SJSA1 (cell line): ENCODE measurements around the gene CLPTM1L. TPM values are rescaled to one million over a fixed set of nuclear protein-coding genes. Genes with fewer than 3 reads are reported as not detected.
A peak's percentile ranks its signal among the peaks of the same experiment; 100 is the strongest.

Experiments
- DNase-seq, 2 experiments: peaks; one replicate each; pipeline ENCODE4 v3.0.0-alpha.2; 2015 to 2020; ENCODE audit warnings: low spot score in 2 of 2, low read depth in 1 of 2
- H3K27ac ChIP-seq: fragments of 250-450 bp; sonication (Bioruptor Pico); 2 replicates; pipeline ENCODE4 v1.5.1; 2020; ENCODE audit warnings: mild to moderate bottlenecking, moderate library complexity
- H3K27me3 ChIP-seq: fragments of 250-450 bp; sonication (Bioruptor Pico); replicated peaks from 2 replicates; pipeline ENCODE4 v1.5.1; 2020; ENCODE audit warnings: mild to moderate bottlenecking, moderate library complexity
- H3K36me3 ChIP-seq: fragments of 250-450 bp; sonication (Bioruptor Pico); 2 replicates; pipeline ENCODE4 v1.5.1; 2020; ENCODE audit warnings: mild to moderate bottlenecking
- H3K4me1 ChIP-seq: fragments of 250-450 bp; sonication (Bioruptor Pico); replicated peaks from 2 replicates; pipeline ENCODE4 v1.6.1; 2021; ENCODE audit warnings: mild to moderate bottlenecking
- H3K4me3 ChIP-seq: fragments of 250-450 bp; sonication (Bioruptor Pico); 2 replicates; pipeline ENCODE4 v1.5.1; 2020; ENCODE audit warnings: mild to moderate bottlenecking
- H3K9me3 ChIP-seq: fragments of 250-450 bp; sonication (Bioruptor Pico); replicated peaks from 2 replicates; pipeline ENCODE4 v1.5.1; 2020; ENCODE audit warnings: mild to moderate bottlenecking
- total RNA-seq: library from RNA; depleted of rRNA; stranded (reverse); fragments of >200 nt; shearing (Covaris generic); gene quantifications from 2 replicates; pipeline ENCODE4 v1.2.3, GENCODE V29; 2014; rRNA removed

CLPTM1L gene
- 241 and 247 TPM in 2 replicates for total RNA-seq

- Histone ChIP-seq H3K4me3 (peak within 1 kb of the TSS; percentile 95), H3K27me3 (0 out of 2 replicates have a peak, but pooled peaks cover 7% of the 10 kb centered on the region), H3K9me3 (no peaks in the 10 kb centered on the region), H3K27ac (peak within 1 kb of the TSS; percentile 78), H3K4me1 (peaks cover 16% of the 10 kb centered on the region), H3K36me3 (peaks cover 43% of the 10 kb centered on the region)
- peak; percentile 87 to 88 for DNase-seq
These were observed at the start of gene CLPTM1L for GRCh38 chr5:1344975-1345838. CLPTM1L (minus strand) TSS chr5:1345099; CDS start chr5:1344841, 258 bp downstream.

GRCh38 chr5:1393571-1394501, 48.9 kb upstream of the CLPTM1L start:
- no peaks in the 10 kb centered on the region for H3K36me3 ChIP-seq
- H3K27me3 ChIP-seq, result peaks cover 65% of the 10 kb centered on the region
- no peaks in the 10 kb centered on the region for H3K4me1 ChIP-seq
- H3K9me3 ChIP-seq, result no peaks in the 10 kb centered on the region; the same call in 1 of the 2 replicates
- no peak overlapping the region for H3K4me3 ChIP-seq
- no peak for DNase-seq
- H3K27ac ChIP-seq, result no peak overlapping the region

GRCh38 chr5:1392801-1393565, 48.1 kb upstream of the CLPTM1L start:
- Histone ChIP-seq H3K9me3 (no peaks in the 10 kb centered on the region; the same call in 1 of the 2 replicates), H3K4me1 (no peaks in the 10 kb centered on the region), H3K27me3 (peaks cover 71% of the 10 kb centered on the region), H3K36me3 (no peaks in the 10 kb centered on the region), H3K4me3 (no peak overlapping the region), H3K27ac (no peak overlapping the region)
- DNase-seq, result no peak

- DNase-seq, result no peak
- H3K4me3 ChIP-seq, result no peak overlapping the region
These were observed 47.4 kb upstream of the CLPTM1L start for GRCh38 chr5:1392261-1392660.

GRCh38 chr5:1391691-1392090, 46.8 kb upstream of the CLPTM1L start:
- Histone ChIP-seq H3K4me3 (no peak overlapping the region), H3K36me3 (no peaks in the 10 kb centered on the region), H3K9me3 (no peaks in the 10 kb centered on the region; the same call in 1 of the 2 replicates), H3K27me3 (peaks cover 73% of the 10 kb centered on the region), H3K27ac (no peak overlapping the region), H3K4me1 (no peaks in the 10 kb centered on the region)
- no peak for DNase-seq

More at GRCh38 chr5:1392261-1392660, 47.4 kb upstream of the CLPTM1L start:
- Histone ChIP-seq H3K4me1 (no peaks in the 10 kb centered on the region), H3K36me3 (no peaks in the 10 kb centered on the region), H3K9me3 (no peaks in the 10 kb centered on the region; the same call in 1 of the 2 replicates), H3K27me3 (peaks cover 73% of the 10 kb centered on the region), H3K27ac (no peak overlapping the region)

GRCh38 chr5:1390861-1391600, 46.1 kb upstream of the CLPTM1L start:
- no peak overlapping the region for H3K27ac ChIP-seq
- no peak for DNase-seq
- H3K4me1 ChIP-seq, result peaks cover 5% of the 10 kb centered on the region
- no peak overlapping the region for H3K4me3 ChIP-seq
- no peaks in the 10 kb centered on the region for H3K9me3 ChIP-seq
- H3K36me3 ChIP-seq, result no peaks in the 10 kb centered on the region
- H3K27me3 ChIP-seq, result peaks cover 73% of the 10 kb centered on the region

GRCh38 chr5:1390333-1390732, 45.4 kb upstream of the CLPTM1L start:
- no peak for DNase-seq
- Histone ChIP-seq H3K36me3 (no peaks in the 10 kb centered on the region), H3K4me3 (no peak overlapping the region), H3K4me1 (peaks cover 12% of the 10 kb centered on the region), H3K27me3 (peaks cover 75% of the 10 kb centered on the region), H3K9me3 (no peaks in the 10 kb centered on the region), H3K27ac (no peak overlapping the region)

GRCh38 chr5:1388383-1388967, 43.6 kb upstream of the CLPTM1L start:
- H3K27ac ChIP-seq, result no peak overlapping the region

GRCh38 chr5:1387876-1388275, 43.0 kb upstream of the CLPTM1L start:
- H3K4me1 ChIP-seq, result peaks cover 12% of the 10 kb centered on the region
- H3K27me3 ChIP-seq, result peaks cover 63% of the 10 kb centered on the region
- no peak overlapping the region for H3K4me3 ChIP-seq

More at GRCh38 chr5:1388383-1388967, 43.6 kb upstream of the CLPTM1L start:
- Histone ChIP-seq H3K4me1 (peaks cover 12% of the 10 kb centered on the region), H3K9me3 (no peaks in the 10 kb centered on the region), H3K27me3 (peaks cover 67% of the 10 kb centered on the region), H3K36me3 (no peaks in the 10 kb centered on the region), H3K4me3 (no peak overlapping the region)
- no peak for DNase-seq

GRCh38 chr5:1387059-1387755, 42.3 kb upstream of the CLPTM1L start:
- H3K36me3 ChIP-seq, result no peaks in the 10 kb centered on the region
- H3K4me3 ChIP-seq, result no peak overlapping the region
- H3K27me3 ChIP-seq, result peaks cover 59% of the 10 kb centered on the region
- H3K27ac ChIP-seq, result no peak overlapping the region
- H3K4me1 ChIP-seq, result peaks cover 12% of the 10 kb centered on the region
- H3K9me3 ChIP-seq, result no peaks in the 10 kb centered on the region
- DNase-seq, result no peak

More at GRCh38 chr5:1387876-1388275, 43.0 kb upstream of the CLPTM1L start:
- DNase-seq, result no peak
- Histone ChIP-seq H3K36me3 (no peaks in the 10 kb centered on the region), H3K27ac (no peak overlapping the region), H3K9me3 (no peaks in the 10 kb centered on the region)

GRCh38 chr5:1386274-1386717, 41.4 kb upstream of the CLPTM1L start:
- Histone ChIP-seq H3K36me3 (no peaks in the 10 kb centered on the region), H3K27me3 (peaks cover 51% of the 10 kb centered on the region), H3K27ac (no peak overlapping the region), H3K9me3 (no peaks in the 10 kb centered on the region), H3K4me1 (peaks cover 12% of the 10 kb centered on the region), H3K4me3 (peak overlapping the region; percentile 33)
- DNase-seq, result peak in 1 of 2 experiments; percentile 47
